H54 (cell line): ENCODE measurements around the gene DENND5A.
A peak's percentile ranks its signal among the peaks of the same experiment; 100 is the strongest.

Source experiments
- DNase-seq: peaks from one replicate; pipeline ENCODE4 v3.0.0; 2011; ENCODE audit warnings: low spot score, mixed read lengths; ENCODE audit not compliant: insufficient read length
- FAIRE-seq: peaks from 3 replicates; lab custom pipeline; 2011; peaks lifted over from hg19 to GRCh38; lab: Jason Lieb, UNC
- POLR2A ChIP-seq: IDR thresholded peaks from 2 replicates; pipeline ENCODE4 v1.6.1; 2011; ENCODE audit warnings: low read depth, mild to moderate bottlenecking, low read length

Gene DENND5A

GRCh38 chr11:9138612-9139579 lies 126.3 kb downstream of the DENND5A start:
- FAIRE-seq (peak; percentile 67), DNase-seq (peak; percentile 81)
- TF ChIP-seq POLR2A: no peak

DNA sequence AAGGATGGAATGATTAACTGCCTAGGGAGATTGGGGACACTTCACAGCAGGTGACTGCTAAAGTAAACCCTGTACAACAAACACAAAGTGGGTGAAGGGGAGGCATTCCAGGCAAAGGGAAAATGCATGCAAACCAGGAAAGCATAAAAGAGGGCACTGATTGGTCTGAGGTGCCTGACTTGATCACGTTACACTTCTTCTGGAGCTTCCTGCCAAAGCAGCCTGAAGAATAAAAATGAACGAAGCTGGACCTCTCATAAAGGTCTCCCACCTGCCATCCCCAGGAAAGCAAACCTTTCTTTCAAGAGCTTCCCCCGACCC lies 127.1 kb downstream of the DENND5A start:
- no peak for TF ChIP-seq POLR2A
- DNase-seq (no peak), FAIRE-seq (no peak)

DNA sequence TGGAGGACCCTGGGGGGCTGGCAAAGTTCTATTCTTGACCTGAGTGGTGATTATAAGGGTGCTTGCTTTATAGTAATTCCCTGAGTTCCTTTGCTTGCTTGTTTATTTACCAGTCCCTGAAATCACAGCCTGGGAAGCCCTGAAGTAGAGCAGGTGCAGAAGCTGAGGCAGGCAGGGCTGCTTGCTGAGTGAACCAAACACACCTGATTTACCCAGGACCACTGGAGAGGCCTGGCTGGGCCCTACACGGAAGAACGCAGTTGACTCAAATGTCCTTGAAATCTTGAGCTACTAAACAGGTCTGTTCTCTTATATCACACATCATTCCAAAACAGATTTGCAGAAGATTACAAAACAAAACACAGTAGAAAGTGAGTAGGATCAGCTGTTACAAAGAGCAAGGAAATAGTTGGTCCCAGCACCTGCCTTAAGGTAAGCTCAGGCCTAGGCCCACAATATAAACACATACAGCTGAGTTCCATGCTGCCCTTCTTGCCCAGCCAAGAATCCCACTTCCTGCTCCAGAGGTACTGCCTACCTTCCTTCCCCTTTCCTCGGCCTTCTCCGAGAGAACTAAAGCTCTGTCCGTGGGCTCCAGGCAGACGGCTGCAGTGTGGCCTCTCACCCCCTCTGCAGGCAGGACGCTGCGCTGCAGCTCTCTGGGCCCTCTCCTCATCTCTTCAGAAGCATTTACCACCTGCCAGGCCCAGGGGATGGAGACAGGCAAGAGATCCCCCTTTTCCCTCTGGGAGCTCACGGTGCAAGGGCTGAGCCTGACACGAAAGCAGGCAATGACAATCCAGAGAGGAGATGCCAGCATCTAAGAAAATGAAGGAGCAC lies 127.6 kb downstream of the DENND5A start:
- DNase-seq (peak; percentile 62), FAIRE-seq (no peak)
- no peak for TF ChIP-seq POLR2A

GRCh38 chr11:9136741-9137140 lies 128.4 kb downstream of the DENND5A start:
- FAIRE-seq (no peak), DNase-seq (no peak)
- no peak for TF ChIP-seq POLR2A

DNA sequence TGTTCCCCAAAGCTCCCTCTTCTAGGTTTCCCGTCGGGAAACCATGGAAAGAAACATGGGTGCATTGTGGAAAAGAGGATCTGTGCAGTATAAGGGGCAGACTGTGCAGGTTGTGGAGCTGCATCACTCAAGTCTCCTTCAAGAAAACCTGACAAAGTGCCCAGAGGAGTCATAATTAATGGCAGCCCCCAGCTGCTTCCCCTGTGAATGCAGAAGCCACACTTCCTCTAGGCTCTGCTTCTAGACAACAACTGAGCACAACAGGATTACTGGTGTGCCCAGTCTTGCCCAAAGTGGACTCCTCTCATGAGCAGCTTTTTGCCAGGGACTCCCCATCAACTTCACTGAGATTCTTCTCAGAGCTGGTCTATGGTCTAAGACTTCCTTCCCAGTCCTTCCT lies 131.2 kb downstream of the DENND5A start:
- FAIRE-seq (no peak), DNase-seq (no peak)
- TF ChIP-seq POLR2A: no peak

- FAIRE-seq (no peak), DNase-seq (no peak)
- TF ChIP-seq POLR2A: no peak
Measured at GRCh38 chr11:9132203-9132878, 132.8 kb downstream of the DENND5A start.

DNA sequence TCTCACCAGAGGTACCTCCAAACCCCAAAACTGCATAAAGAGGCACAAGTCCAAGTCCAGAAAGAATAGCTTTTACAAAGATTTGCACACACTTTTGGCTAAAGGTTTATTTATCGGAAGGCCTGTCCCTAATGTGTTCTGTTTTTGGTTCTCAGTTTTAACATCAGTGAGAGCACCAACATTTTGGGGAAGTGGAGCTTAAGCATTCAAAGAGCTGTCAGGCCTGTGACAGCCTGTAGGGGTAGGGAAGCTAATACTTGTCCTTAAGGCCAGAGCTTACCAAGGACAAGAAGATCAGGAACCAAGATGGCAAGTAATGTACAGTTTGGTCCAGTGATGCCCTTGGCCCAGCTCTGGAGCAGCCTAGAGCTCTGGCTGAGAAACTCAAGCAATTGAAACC lies 134.9 kb downstream of the DENND5A start:
- no peak for DNase-seq
- no peak for TF ChIP-seq POLR2A
- FAIRE-seq: no peak

DNA sequence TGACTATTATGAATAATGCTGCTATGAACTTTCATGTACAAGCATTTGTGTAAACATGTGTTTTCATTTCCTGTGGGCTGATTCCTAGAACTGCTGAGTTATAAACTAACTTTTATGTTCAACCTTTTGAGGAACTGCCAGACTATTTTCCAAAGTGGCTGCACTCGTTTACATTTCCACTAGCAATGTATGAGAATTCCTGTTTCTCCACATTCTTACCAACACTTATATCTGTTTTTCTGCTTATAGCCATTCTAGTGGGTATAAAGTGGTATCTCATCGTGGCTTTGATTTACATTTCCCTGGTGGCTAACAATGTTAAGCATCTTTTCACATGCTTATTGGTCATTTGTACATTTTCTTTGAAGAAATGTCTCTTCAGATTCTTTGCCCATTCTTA lies 138.5 kb downstream of the DENND5A start:
- FAIRE-seq: no peak
- no peak for DNase-seq
- TF ChIP-seq POLR2A: no peak

- DNase-seq (no peak), FAIRE-seq (no peak)
- no peak for TF ChIP-seq POLR2A
Measured at GRCh38 chr11:9125185-9125886, 139.8 kb downstream of the DENND5A start.

DNA sequence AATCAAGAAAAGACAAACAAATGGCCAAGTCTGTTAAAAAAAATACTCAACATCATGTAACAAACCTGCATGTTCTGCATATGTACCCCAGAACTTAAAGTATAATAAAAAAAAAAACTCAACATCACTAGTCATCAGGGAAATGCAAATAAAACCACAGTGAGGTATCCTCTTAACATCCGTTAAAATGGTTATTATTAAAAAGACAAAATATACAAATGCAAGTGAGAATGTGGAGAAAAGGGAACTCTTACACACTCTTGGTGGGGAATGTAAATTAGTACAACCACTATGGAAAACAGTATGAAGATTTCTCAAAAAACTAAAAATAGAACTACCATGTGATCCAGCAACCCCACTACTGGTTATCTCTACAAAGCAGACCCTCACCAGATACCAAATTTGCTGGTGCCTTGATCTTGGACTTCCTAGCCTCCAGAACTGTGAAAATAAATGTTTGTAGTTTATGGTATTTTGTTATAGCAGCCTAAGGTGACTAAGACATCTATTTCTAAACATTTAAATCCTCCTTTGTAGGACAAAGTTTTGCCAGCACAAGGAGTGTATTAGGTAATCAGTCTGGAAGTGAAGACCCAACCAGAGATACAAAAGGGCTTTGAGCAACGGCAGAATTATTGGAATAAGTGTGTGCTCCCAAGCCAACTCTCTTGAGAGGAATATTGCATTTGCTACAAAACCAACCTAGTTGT lies 141.4 kb downstream of the DENND5A start:
- FAIRE-seq: no peak
- DNase-seq: no peak
- TF ChIP-seq POLR2A: no peak

DNA sequence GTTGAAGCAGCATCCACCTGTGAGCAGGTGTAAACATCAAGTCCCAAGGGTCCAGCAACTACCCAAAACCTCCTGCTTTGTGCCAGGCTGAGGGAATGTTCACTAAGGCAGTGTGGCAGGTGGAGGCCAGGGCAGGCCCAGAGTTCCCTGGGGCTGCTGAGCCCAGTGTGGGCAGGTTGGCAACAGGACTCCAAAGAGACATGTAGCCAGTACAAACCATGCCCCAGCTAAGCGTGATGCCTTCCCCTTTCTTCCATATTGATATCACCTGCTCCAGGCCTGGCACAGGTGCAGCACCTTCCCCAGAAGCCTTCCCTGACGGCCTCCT lies 143.7 kb downstream of the DENND5A start:
- TF ChIP-seq POLR2A: no peak
- DNase-seq (no peak), FAIRE-seq (no peak)

GRCh38 chr11:9120664-9121468 lies 144.3 kb downstream of the DENND5A start:
- no peak for TF ChIP-seq POLR2A
- DNase-seq (no peak), FAIRE-seq (no peak)
